ENCODE results near the gene SULT1A2.
"Not testable (repeated sequence)": the region's sequence is repeated elsewhere in the genome, so short reads cannot be mapped to it uniquely, and the experiment has no call there.

SULT1A2 gene

DNA sequence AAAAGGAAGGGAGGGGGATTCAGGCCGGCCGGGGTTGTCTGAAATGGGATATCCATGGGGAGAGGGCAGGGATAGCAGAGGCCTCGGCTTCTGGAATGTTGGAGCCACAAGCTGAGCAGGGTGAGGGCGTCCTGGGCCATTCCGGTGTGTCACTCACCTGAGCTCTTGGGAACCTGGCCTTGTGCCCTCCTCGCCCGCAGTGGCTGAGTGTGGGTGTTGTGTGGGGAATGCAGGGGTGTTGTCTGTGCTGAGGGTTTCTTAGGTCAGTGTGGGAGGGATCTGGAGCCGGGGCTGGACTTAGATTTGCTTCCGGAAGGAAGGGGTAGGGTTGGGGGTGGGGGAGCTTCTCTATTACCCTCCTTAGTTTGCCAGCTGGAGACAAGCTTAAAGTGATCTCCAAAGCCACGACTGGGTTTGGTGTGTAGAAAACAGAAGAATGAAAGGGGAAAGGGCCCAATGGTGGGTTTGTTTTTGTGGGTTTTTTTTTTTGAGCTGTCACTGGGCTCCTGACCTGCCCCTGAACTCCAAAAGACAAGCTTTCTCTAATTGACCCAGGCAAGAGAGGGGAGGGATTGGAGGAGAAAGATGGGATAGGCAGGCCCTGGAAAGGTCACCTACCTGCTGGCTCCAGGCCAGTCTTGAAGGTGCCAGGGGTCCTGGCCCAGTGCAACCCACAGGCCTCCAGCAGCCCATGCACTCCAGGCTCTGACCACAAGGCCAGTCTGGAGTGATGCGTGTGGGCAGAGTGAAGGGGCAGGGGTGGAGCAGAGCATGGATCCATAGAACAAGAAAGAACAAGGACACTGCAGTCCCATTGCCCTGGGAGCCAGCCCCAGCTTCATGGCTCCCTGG is at the start of gene SULT1A2:
TSS of gene SULT1A2 (minus strand) at position 211 of the 852 bp plus-strand sequence. CDS start 1,120 bp downstream, outside the sequence.
- DNase-seq, result no peak

DNA sequence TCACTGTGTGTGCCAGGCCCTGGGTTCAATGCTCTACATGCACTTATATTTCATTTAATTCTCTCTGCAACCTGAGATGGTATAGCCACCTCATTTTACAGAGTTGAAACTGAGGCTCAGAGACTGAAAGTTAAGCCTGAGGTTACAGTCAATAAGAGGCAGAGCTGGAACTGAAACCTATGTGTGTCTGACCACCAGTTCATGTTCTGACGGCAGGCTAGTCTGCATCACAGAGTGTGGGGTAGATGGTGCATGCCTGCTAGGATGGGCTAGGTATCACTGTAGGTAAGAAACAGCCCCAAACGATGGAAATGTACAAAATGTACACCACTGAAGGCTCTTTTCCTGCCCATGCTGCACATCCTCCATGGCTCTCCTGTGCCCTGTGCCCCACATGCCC is 43.1 kb upstream of the SULT1A2 start:
- DNase-seq, result not testable (repeated sequence)

DNA sequence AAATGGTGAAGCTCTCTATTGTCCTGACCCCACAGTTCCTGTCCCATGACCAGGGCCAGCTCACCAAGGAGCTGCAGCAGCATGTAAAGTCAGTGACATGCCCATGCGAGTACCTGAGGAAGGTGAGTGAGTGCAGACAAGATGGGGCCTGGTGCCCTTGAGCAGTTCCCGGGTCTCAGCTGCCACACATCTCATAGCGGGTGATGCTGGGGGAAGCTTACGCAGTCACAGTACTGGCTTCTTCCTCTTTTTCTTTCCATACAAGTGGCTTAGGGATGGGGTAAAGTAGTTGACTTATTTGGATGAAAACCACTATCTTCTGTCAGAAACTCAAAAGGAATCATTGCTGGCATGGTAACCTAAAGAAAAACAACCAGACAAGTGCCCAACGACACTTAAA is 41.5 kb upstream of the SULT1A2 start:
- not testable (repeated sequence) for DNase-seq

DNA sequence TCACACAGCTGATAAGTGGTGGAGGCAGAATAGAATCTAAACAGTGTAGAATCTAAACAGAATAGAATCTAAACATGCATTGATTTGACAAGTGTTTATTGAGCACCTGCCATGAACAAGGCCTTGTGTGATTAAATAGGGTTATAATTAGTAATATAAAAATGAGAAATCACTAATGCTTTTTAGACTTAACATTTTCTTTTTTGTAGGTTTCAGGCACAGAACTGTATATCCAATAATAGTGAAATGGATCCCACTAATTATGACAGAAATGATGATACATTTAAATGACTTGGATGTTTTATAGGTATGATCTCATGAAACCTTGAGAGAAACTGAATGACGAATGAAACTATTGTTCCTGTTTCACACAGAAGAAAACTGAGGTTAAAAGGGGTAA is 40.9 kb upstream of the SULT1A2 start, which contains the start of gene NPIPB8:
TSS of gene NPIPB8 (plus strand) at position 301 of the 400 bp plus-strand sequence. CDS start 296 bp downstream, outside the sequence.
- DNase-seq, result not testable (repeated sequence)

DNA sequence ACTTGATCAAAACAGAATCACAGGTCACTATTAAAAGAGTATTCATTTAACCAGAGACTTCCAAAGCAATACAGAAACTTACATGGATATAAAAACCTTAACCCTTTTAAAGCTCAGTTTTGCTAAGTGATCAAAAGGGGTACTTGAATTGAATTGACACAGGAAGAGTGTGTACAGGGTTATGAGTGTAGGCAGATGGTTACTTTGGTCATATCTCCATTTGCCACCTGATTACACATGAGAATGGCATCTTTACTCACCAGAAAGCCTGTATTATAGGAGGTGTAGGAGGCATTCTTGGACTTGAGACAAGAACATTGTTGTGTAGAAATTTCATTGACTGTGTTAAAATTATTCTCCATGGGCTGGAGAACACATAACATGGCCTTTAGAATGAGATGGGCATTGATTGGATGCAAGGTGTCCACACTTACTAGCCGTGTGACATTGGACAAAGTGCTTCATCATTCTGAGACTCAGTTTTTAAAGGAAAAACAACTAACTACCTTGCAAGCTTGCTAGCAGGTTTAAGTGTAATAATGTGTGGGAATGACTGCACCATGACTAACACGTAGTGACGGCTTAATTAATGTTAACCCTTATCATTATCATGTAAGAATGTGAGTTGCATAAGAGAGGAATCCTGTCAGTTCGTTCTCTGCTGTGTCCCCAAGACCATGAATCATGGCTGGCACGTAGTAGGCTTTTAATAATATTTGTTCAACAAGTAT is 39.4 kb upstream of the SULT1A2 start:
- not testable (repeated sequence) for DNase-seq

DNA sequence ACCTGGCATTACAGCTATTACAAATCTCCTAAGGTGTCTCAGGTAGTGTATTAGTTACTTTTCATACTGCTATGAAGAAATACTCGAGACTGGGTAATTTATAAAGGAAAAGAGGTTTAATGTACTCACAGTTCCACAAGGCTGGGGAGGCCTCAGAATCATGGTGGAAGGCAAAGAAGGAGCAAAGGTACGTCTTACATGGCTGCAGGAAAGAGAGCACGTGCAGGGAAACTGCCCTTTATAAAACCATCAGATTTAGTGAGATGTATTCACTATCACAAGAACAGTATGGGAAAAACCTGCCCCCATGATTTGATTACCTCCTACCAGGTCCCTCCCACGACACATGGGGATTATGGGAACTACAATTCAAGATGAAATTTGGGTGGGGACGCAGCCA is 34.1 kb upstream of the SULT1A2 start:
- DNase-seq, result not testable (repeated sequence)

DNA sequence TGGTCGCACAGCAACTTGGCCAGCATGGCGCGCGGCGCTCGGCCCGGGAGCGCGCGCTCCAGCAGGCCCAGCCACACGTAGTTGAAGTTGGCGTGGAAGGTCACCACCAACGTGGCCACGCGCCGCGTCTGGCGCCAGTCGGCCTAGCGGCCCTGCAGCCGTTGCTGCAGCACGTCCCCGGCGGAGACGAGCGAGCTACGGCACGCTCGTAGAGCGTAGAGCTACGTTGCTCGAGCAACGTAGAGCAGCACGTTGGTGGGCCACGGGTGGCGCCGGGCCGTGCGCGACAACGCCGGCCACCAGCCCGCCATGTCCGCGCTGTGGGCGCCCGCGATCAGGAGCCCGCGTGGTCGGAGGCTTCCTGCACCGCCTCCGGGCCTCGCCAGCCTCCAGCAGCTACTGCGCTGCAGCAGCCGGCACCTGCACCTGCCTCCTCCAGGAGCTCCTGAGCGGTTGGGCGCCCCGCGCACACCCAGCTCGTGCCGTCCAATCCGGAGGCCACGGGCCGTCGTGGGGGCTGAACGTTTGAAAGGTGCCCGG is 26.4 kb upstream of the SULT1A2 start:
- DNase-seq, result peak; percentile 68

DNA sequence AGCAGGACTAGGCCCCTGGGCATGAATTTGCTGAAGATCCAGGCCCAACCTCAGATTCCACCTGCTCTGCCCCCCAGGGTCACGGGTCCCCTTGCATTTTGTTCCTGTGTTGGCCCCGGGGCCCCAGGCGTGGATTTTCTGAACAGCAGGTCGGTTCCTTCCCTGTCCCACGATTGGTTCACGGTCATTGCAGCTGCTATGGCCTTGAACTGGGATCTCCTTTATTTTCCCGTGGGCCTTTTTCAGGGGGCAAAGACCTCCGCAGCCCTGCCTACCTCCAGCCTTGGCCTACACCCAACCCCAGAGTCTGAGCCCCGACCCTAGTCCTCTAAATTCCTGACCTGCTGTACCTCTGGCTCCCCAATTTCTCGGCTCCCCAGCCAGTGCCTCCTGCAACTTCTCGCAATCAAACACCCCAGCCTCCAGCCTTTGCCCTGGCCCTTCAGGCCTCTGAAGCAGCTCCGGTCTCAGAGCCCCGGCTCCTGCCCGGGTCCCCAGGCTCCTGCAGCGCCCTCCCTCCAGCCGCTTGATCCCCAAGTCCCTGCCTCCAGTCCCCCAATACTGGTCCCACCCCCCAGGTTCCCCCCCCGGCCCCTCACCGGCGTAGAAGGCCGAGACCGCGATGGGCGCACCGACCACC is 25.8 kb upstream of the SULT1A2 start:
- not testable (repeated sequence) for DNase-seq

DNA sequence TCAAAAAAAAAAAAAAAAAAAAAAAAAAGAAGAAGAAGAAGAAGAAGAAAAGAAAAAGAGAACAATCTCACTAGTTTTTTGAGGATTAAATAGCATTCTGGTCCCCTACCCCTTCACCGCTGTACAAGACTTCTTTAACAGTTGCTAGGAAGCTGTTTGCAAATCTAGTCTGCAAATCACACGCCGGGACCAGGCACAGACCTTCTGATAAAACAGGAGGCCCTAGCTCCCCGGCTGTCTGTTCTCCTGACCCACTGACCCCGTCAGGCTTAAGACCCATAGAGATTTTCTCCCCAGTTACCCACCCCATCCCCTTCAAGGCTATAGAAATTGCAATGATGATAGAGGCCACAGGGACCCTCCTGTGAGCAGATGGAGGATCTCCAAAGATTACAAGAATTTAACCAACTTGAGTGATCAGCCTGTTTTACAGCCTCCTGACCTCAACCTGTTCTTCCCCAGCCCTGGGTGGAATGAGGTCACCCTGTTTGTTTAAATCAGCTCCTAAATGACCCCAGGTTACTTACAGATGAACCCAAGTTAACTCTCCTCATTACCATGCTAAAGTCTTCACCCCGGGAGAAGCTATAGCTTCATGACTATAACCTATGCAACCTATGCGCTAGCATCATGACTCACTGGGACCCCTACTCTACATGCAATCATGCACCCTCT is 24.8 kb upstream of the SULT1A2 start:
- no peak for DNase-seq

DNA sequence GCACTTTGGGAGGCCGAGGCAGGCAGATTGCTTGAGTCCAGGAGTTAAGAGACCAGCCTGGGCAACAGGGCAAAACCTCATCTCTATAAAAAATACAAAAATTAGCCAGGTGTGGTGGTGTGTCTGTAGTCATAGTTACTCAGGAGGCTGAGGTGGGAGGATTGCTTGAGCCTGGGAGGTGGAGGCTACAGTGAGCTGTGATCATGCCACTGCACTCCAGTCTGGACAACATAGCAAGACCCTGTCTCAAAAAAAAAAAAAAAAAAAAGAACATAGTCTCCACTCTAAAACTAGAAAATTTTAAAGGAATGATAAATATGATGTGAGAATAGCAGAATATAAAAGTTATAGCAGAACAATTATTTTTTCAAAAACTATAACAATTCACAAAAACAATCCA is 23.5 kb upstream of the SULT1A2 start:
- not testable (repeated sequence) for DNase-seq

DNA sequence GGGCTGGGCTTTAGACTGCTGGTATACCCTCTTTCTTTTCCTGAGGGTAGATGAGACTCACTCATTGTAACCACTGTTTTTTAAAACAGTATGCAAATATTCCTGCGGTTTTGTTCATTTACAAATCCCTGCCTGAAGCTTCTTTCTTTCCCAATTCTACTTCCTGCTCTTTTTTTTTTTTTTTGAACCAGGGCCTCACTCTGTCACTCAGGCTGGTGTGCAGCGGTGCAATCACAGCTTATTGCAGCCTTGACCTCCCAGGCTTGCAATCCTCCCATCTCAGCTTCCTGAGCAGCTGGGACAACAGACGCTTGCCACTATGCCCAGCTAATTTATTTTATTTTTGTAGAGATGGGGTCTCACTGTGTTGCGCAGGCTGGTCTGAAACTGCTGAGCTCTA is 21.0 kb upstream of the SULT1A2 start:
- DNase-seq, result no peak

DNA sequence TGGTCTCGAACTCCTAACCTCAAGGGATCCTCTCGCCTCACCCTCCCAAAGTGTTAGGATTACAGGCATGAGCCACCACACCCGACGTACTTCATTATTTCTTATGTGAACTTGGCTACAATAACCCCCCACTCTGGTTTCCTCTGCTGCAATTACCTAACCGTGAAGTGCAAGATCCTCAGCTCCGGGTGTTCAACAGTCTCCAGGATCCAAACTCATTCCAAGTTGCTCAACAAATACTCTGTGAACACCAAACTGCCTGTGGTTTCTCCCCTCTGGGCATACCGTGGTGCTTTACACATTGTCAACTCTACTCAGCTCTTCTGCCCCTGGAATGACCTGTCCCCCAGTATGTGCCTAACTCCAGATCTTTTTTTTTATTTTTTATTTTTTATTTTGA is 19.8 kb upstream of the SULT1A2 start:
- DNase-seq, result no peak

DNA sequence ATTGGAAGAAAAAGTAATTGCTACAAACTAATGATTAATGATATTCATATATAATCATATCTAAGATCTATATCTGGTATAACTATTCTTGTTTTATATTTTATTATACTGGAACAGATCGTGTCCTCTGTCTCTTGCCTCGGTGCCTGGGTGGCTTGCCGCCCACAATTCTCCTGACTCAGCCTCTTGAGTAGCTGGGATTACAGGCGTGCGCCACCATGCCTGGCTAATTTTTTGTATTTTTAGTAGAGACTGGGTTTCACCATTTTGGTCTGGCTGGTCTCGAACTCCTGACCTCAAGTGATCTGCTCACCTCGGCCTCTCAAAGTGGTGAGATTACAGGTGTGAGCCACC is 19.4 kb upstream of the SULT1A2 start:
- DNase-seq, result not testable (repeated sequence)

DNA sequence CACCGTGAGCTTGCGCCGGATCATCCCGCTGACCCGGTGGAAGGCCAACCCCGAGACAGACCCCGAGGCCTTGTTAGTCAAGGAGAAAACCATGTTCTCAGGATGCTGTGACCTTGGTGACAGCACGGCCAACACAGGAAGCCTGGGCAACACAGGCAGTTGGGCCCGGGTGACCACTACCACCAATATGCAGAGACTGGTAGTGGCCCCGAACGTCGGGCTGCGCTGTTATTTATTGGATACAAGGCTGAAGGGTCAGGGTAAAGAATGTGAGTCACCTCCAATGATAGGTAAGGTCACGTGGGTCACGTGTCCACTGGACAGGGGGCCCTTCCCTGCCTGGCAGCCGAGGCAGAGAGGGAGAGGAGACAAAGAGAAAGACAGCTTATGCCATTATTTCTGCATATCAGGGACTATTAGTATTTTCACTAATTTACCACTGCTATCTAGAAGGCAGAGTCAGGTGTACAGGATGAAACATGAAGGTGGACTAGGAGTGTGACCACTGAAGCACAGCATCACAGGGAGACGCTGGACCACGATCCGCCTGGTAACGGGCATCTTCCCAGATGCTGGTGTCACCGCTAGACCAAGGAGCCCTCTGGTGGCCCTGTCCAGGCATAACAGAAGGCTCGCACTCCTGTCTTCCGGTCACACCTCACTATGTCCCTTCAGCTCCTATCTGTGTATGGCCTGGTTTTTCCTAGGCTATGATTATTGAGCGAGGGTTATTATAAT is 18.8 kb upstream of the SULT1A2 start:
- peak; percentile 7 for DNase-seq

DNA sequence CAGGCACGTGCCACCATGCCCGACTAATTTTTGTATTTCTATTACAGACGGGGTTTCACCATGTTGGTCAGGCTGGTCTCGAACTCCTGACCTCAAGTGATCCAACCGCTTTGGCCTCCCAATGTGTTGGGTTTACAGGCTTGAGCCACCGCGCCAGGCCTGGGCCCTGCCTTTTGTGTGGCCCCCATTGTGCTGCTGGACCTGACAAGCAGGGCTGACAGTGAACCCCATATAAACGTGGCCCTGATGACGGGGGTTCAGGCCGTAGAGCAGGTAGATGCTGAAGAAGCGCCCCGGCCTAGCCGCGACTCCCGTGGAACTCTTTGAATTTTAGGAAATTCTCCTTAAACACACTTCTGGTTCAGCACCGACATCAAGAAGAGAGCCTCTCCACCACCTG is 17.7 kb upstream of the SULT1A2 start:
- not testable (repeated sequence) for DNase-seq

DNA sequence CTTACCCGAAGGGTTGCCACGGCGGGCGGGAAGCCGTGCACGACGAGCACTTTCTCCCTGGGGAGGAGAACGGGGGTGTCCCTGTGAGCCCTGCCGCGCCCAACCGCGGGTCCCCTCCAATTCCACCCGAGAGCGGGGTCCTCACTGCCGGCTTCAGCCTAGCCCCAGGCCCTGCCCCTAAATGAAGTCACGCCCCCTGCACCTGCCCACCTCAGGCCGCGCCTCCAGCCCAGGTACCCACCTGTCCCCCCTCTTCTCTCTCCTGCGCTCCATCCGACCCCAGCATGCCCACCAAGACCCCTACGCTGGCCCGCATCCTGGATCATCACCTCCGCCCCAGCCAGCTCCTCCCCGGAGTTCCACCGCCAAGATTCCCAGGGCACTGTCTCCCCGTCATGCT is 17.1 kb upstream of the SULT1A2 start:
- DNase-seq, result not testable (repeated sequence)

DNA sequence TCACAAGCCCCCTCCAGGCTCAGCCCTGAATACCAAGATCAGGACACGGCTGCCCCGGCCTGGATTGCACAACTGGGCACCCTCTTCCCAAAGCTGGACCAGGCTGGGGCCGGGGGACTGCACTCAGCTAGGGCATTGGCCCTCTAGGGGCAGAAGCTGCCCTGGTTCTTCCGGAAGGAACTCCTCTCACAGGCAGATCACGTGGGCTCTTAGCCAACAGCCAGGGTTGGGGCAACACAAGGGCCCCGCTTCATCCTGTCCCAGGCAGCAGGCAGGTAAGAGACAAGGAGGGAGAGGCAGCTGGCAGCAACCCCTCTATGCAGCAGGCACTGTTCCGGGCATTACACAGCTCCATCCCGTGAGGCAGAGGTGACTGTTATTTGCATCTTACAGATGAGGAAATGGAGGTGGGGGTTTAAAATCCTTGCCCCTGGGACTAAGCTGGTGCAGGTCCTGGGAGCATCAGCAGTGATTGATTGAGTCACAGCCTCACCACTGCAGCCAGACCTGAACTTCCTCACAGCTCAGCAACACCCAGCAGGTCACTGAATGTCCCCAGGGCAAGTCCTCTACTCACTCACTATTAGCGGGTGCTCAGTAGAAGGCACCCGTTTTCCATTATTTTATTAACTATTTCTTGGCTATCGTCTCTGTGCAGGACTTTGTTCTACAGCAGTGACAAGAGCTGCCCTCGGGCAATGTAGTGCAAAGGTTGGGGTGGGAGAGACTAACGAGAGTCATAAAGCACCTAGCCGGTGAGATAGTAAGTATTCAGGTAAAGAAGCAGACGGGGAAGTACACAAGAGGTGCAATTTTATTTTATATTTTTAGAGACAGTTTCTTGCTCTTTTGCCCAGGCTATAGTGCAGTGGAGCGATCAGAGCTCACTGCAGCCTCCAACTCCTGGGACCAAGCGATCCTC is 15.8 kb upstream of the SULT1A2 start:
- not testable (repeated sequence) for DNase-seq

DNA sequence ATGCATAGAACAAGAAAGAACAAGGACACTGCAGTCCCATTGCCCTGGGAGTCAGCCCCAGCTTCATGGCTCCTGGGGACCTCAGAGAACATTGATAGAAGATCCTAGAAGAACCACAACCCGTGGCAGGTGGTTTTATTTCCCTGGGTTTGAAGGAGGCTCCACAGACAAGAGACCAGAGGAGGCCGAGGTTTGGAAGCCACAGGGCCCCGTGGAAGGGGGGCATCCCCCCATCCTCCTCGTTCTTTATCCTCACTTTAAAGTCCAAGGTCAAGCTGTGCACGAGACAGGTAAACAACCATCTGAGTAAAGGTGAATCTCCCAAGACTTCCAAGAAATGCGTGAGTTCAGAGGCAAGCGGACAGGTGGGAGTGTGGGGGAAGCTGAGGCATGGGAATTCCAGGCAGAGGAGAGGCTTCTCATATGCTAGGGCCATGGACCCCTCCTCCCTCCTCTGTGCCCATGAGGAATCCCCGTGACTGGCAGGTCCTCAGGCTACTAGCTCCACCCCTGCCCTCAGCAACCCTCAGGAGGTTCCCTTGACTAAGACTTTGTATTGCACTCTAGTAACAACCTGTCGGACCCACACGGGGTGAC is 13.8 kb upstream of the SULT1A2 start:
- DNase-seq, result no peak

DNA sequence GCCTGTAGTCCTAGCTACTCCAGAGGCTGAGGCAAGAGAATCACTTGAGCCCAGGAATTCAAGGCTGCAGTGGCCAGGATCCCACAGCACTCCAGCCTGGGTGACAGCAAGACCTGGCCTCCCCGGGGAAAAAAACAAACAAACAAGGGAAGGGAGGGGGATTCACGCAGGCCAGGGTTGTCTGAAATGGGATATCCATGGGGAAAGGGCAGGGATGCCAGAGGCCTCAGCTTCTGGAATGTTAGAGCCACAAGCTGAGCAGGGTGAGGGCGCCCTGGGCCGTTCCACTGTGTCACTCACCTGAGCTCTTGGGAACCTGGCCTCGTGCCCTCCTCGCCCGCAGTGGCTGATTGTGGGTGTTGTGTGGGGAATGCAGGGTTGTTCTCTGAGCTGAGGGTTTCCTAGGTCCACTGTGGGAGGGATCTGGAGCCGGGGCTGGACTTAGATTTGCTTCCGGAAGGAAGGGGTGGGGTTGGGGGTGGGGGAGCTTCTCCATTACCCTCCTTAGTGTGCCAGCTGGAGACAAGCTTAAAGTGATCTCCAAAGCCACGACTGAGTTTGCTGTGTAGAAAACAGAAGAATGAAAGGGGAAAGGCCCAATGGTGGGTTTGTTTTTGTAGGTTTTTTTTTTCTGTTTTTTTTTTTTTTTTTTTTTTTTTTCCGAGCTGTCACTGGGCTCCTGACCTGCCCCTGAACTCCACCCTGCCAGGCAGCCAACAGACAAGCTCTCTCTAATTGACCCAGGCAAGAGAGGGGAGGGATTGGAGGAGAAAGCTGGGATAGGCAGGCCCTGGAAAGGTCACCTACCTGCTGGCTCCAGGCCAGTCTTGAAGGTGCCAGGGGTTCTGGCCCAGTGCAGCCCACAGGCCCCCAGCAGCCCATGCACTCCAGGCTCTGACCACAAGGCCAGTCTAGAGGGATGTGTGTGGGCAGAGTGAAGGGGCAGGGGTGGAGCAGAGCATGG is 13.1 kb upstream of the SULT1A2 start, which contains the start of gene SULT1A1:
TSS of gene SULT1A1 (minus strand) at position 414 of the 964 bp plus-strand sequence. CDS start 1,189 bp downstream, outside the sequence.
- DNase-seq, result no peak

Measured in activated naive CD4-positive, alpha-beta T cell treated with Interleukin-2 at 50 U/mL for 16 hours (primary cell).